GM23338 (cell line): ENCODE data around the gene VPS39. TPM values are rescaled to one million over a fixed set of nuclear protein-coding genes. Genes with fewer than 3 reads are reported as not detected.

Experiments
- ATAC-seq: fragments of 200-7000 bp; cut with Tn5 transposase; 3 replicates; pipeline ENCODE4 v1.9.1; 2020
- DNase-seq: peaks from one replicate; pipeline ENCODE4 v3.0.0-alpha.2; 2015; ENCODE audit warnings: low spot score
- H2AFZ ChIP-seq: fragments of 200-600 bp; sonication (generic); 2 replicates; pipeline ENCODE4 v1.8.0; 2016; ENCODE audit warnings: antibody characterized with exemption, mild to moderate bottlenecking, moderate library complexity
- H3F3A ChIP-seq: fragments of 200-600 bp; sonication (generic); replicated peaks from 2 replicates; pipeline ENCODE4 v1.8.0; 2017; ENCODE audit warnings: antibody characterized with exemption, mixed run types, low read depth
- H3K27ac ChIP-seq: fragments of 200-600 bp; sonication (generic); 2 replicates; pipeline ENCODE4 v1.6.1; 2016; ENCODE audit warnings: low read depth
- H3K27me3 ChIP-seq: fragments of 200-600 bp; sonication (generic); 2 replicates; pipeline ENCODE4 v1.8.0; 2016; ENCODE audit warnings: mild to moderate bottlenecking, mixed run types, moderate library complexity; ENCODE audit not compliant: insufficient read depth
- H3K36me3 ChIP-seq: fragments of 200-600 bp; sonication (generic); 2 replicates; pipeline ENCODE4 v1.8.0; 2016; ENCODE audit warnings: mild to moderate bottlenecking; ENCODE audit not compliant: insufficient read depth
- H3K4me1 ChIP-seq: fragments of 200-600 bp; sonication (generic); 2 replicates; pipeline ENCODE4 v1.8.0; 2016; ENCODE audit warnings: mild to moderate bottlenecking, moderate library complexity; ENCODE audit not compliant: insufficient read depth
- H3K4me2 ChIP-seq: fragments of 200-600 bp; sonication (generic); 2 replicates; pipeline ENCODE4 v1.7.1; 2017; ENCODE audit warnings: mixed run types
- H3K4me3 ChIP-seq: fragments of 200-600 bp; sonication (generic); 2 replicates; pipeline ENCODE4 v1.6.1; 2016; ENCODE audit warnings: mixed run types
- H3K79me2 ChIP-seq: fragments of 200-600 bp; sonication (generic); replicated peaks from 2 replicates; pipeline ENCODE4 v1.8.0; 2017; ENCODE audit warnings: mild to moderate bottlenecking; ENCODE audit not compliant: insufficient read depth
- H3K9me2 ChIP-seq: fragments of 200-600 bp; sonication (generic); 2 replicates; pipeline ENCODE4 v1.8.0; 2017; ENCODE audit not compliant: insufficient read depth
- H4K20me1 ChIP-seq: fragments of 200-600 bp; sonication (generic); replicated peaks from 2 replicates; pipeline ENCODE4 v1.8.0; 2017; ENCODE audit warnings: mild to moderate bottlenecking; ENCODE audit not compliant: insufficient read depth
- H3K27ac Mint-ChIP-seq: 2 replicates; pipeline ENCODE4 v1.8.0; 2020; ENCODE audit warnings: inconsistent platforms, mild to moderate bottlenecking, moderate library complexity, mixed read lengths
- H3K27me3 Mint-ChIP-seq: 3 replicates; pipeline ENCODE4 v1.8.0; 2022; ENCODE audit warnings: low read depth, mild to moderate bottlenecking, moderate library complexity, mixed read lengths, inconsistent platforms; ENCODE audit not compliant: insufficient read depth, poor library complexity
- H3K36me3 Mint-ChIP-seq: 3 replicates; pipeline ENCODE4 v1.8.0; 2021; ENCODE audit warnings: low read depth, mild to moderate bottlenecking, inconsistent platforms, moderate library complexity, mixed read lengths
- H3K4me1 Mint-ChIP-seq: 3 replicates; pipeline ENCODE4 v1.8.0; 2020; ENCODE audit warnings: mild to moderate bottlenecking, inconsistent platforms, mixed read lengths
- H3K4me3 Mint-ChIP-seq: 3 replicates; pipeline ENCODE4 v1.8.0; 2021; ENCODE audit warnings: moderate library complexity, mild to moderate bottlenecking, inconsistent platforms, mixed read lengths
- H3K9me3 Mint-ChIP-seq: 3 replicates; pipeline ENCODE4 v1.8.0; 2020; ENCODE audit warnings: moderate library complexity, mild to moderate bottlenecking, inconsistent platforms, mixed read lengths
- ETS1 ChIP-seq: IDR thresholded peaks from 2 replicates; pipeline ENCODE4 v1.6.1; 2016; ENCODE audit warnings: antibody characterized with exemption
- EZH2 ChIP-seq: fragments of 200-600 bp; sonication (generic); IDR thresholded peaks from one replicate; pipeline ENCODE4 v1.8.0; 2017; ENCODE audit warnings: antibody characterized with exemption, mild to moderate bottlenecking, low read depth; ENCODE audit not compliant: unreplicated experiment
- EZH2phosphoT487 ChIP-seq: fragments of 200-600 bp; sonication (generic); IDR thresholded peaks from one replicate; pipeline ENCODE4 v1.8.1; 2018; ENCODE audit warnings: antibody characterized with exemption; ENCODE audit not compliant: unreplicated experiment
- JUNB ChIP-seq: IDR thresholded peaks from one replicate; pipeline ENCODE4 v1.6.1; 2016; ENCODE audit warnings: antibody characterized with exemption; ENCODE audit not compliant: unreplicated experiment
- NANOG ChIP-seq: IDR thresholded peaks from 2 replicates; pipeline ENCODE4 v1.6.1; 2016; ENCODE audit warnings: antibody characterized with exemption, borderline replicate concordance
- POLR2AphosphoS5 ChIP-seq: IDR thresholded peaks from 2 replicates; pipeline ENCODE4 v1.6.1; 2016; ENCODE audit warnings: antibody characterized with exemption, low read depth
- REST ChIP-seq: IDR thresholded peaks from one replicate; pipeline ENCODE4 v1.6.1; 2018; ENCODE audit warnings: antibody characterized with exemption; ENCODE audit not compliant: unreplicated experiment
- STAT1 ChIP-seq: IDR thresholded peaks from one replicate; pipeline ENCODE4 v1.6.1; 2016; ENCODE audit warnings: antibody characterized with exemption; ENCODE audit not compliant: unreplicated experiment
- ZNF114 ChIP-seq: fragments of 250-450 bp; sonication (Bioruptor Pico); IDR thresholded peaks from 2 replicates; pipeline ENCODE4 v1.5.0; 2020; ENCODE audit warnings: mild to moderate bottlenecking, moderate library complexity
- ZNF331 ChIP-seq: fragments of 250-450 bp; sonication (Bioruptor Pico); IDR thresholded peaks from 2 replicates; pipeline ENCODE4 v1.5.0; 2020; ENCODE audit warnings: low read depth, mild to moderate bottlenecking, moderate library complexity
- ZNF462 ChIP-seq: fragments of 250-450 bp; sonication (Bioruptor Pico); IDR thresholded peaks from 2 replicates; pipeline ENCODE4 v1.5.0; 2020; ENCODE audit warnings: mild to moderate bottlenecking, moderate library complexity
- polyA plus RNA-seq: library from polyadenylated mRNA; unstranded; fragments of >200 nt; fragmentation: Nextera tagmentation; extraction: Ambion mirVana; gene quantifications from 2 replicates; pipeline ENCODE4 v1.2.1, GENCODE V29; 2016
- total RNA-seq: library from RNA; depleted of rRNA; stranded (reverse); fragments of >200 nt; shearing (Covaris generic); gene quantifications from 2 replicates; pipeline ENCODE4 v1.2.3, GENCODE V29; 2014

Gene VPS39
- total and polyA plus RNA-seq, 2 experiments from 2014 or later = 14.9 to 45.1 TPM

GRCh38 chr15:42129364-42129763 lies 78.7 kb downstream of the VPS39 start:
- H2AFZ ChIP-seq = no peak overlapping the region
- H3K4me1 Mint-ChIP-seq = peaks cover 9% of the 10 kb centered on the region; the same call in 2 of the 3 replicates
- DNase-seq (no peak), ATAC-seq (no peak)
- H3K36me3 Mint-ChIP-seq = no peaks in the 10 kb centered on the region
- H3K36me3 ChIP-seq = no peaks in the 10 kb centered on the region
- H3K27ac ChIP-seq = no peak overlapping the region
- H3K27me3 ChIP-seq = no peaks in the 10 kb centered on the region
- no peaks in the 10 kb centered on the region for H3K79me2 ChIP-seq
- peaks cover 7% of the 10 kb centered on the region for H3K27me3 Mint-ChIP-seq
- H3K4me3 Mint-ChIP-seq = no peak overlapping the region
- no peaks in the 10 kb centered on the region for H4K20me1 ChIP-seq
- H3K27ac Mint-ChIP-seq = no peak overlapping the region
- H3K4me1 ChIP-seq = no peaks in the 10 kb centered on the region; the same call in 1 of the 2 replicates
- no peaks in the 10 kb centered on the region for H3K9me3 Mint-ChIP-seq
- TF ChIP-seq REST = no peak
- no peak for TF ChIP-seq NANOG
- no peak for TF ChIP-seq EZH2phosphoT487
- TF ChIP-seq POLR2AphosphoS5 = no peak
- no peak for TF ChIP-seq ZNF114
- TF ChIP-seq JUNB = no peak
- no peak for TF ChIP-seq ZNF462 (CRISPR knock-in tag)
- no peak for TF ChIP-seq ETS1
- no peak for TF ChIP-seq STAT1
- no peak for TF ChIP-seq EZH2
- TF ChIP-seq ZNF331 (CRISPR knock-in tag) = no peak
- H3K4me2 ChIP-seq = no peak overlapping the region
- no peak overlapping the region for H3K4me3 ChIP-seq
- no peaks in the 10 kb centered on the region for H3K9me2 ChIP-seq
- H3F3A ChIP-seq = no peaks in the 10 kb centered on the region
